ENCODE results near the gene AASS.

The AASS gene

DNA sequence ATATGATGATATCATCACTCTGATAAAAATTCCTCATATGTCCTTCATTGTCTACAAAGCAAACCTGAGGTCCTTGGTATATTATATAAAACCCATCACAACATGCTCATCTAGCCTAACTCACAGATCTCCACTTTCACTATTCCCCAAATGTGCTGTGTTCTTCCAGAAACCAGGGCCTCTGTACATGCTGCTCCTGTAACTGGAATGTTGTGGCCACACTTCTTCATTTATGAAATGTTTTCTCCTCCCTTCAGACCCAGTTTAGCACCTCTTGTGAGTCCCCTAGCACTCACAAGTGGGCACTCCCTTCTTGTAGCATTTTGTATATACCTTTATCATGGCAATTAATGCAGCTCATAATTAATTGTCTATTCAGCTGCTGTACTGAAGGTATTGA is 61.9 kb downstream of the AASS start:
- Histone ChIP-seq H3K9ac (no peak overlapping the region), H3K36me3 (peaks cover 62% of the 10 kb centered on the region), H3K9me3 (peaks cover 6% of the 10 kb centered on the region), H3K4me2 (no peak overlapping the region), H3K27me3 (no peaks in the 10 kb centered on the region), H3K4me1 (peaks cover 6% of the 10 kb centered on the region), H3K27ac (no peak overlapping the region), H4K20me1 (no peaks in the 10 kb centered on the region), H3K4me3 (no peak overlapping the region)
- TF ChIP-seq Cebpa-rat (IDR thresholded peaks at IDR 0.05), result no peak

DNA sequence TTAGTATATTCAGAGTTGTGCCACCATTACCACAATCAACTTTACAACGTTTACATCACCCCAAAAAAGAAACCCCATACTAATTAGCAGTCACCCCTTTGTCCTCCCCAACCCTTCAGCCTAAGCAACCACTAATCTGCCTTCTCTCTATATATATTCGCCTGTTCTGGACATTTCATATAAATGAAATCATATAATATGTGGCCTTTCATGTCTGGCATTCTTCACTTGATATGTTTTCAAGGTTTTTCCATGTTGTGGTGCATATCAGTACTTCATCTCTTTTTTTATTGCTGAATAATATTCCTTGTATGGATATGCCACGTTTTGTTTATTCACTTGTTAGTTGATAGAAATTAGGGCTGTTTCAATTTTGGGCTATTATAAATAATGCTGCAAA is 70.4 kb downstream of the AASS start:
- Histone ChIP-seq H3K27ac (no peak overlapping the region), H3K36me3 (peaks cover 37% of the 10 kb centered on the region), H3K9me3 (peaks cover 12% of the 10 kb centered on the region), H3K27me3 (no peaks in the 10 kb centered on the region), H3K4me3 (no peak overlapping the region), H3K4me2 (no peak overlapping the region), H3K9ac (no peak overlapping the region), H3K4me1 (peaks cover 8% of the 10 kb centered on the region), H4K20me1 (no peaks in the 10 kb centered on the region)
- no peak for TF ChIP-seq Cebpa-rat (IDR thresholded peaks at IDR 0.05)

DNA sequence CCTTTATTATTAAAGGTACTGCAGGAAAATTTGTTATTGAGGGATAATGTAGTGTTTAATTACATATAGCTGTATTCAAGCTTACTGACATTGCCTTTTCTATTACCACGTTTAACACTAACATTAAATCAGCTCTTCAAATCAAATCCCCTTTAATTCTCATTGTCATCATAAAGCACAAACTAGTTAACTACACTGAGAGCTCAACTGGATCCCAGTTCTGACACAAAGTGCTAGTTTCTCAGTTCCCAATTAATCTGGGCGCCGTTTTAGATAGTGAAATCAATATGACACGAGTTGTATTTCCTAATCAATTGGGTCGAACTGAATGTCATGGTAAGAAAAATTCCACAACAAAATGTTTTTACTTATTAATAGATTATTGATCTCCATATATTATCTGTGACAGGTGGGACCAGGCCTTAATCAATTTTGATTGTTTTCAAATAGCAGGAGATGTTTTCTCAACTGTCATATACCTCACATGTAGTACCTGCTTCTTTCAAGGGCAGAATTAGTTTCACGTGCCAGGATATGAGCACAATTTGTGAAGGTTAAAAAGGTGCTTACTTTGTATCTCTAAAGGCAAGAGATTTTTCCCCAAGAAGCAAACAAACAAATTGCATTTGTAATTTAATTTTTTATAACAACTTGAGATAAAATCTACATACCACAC is 71.0 kb downstream of the AASS start:
- H4K20me1 ChIP-seq, result no peaks in the 10 kb centered on the region
- H3K27me3 ChIP-seq, result no peaks in the 10 kb centered on the region
- TF ChIP-seq Cebpa-rat (IDR thresholded peaks at IDR 0.05), result no peak
- peaks cover 12% of the 10 kb centered on the region for H3K9me3 ChIP-seq
- H3K9ac ChIP-seq, result no peak overlapping the region
- no peak overlapping the region for H3K4me3 ChIP-seq
- peaks cover 8% of the 10 kb centered on the region for H3K4me1 ChIP-seq
- peaks cover 31% of the 10 kb centered on the region for H3K36me3 ChIP-seq
- no peak overlapping the region for H3K27ac ChIP-seq
- no peak overlapping the region for H3K4me2 ChIP-seq

DNA sequence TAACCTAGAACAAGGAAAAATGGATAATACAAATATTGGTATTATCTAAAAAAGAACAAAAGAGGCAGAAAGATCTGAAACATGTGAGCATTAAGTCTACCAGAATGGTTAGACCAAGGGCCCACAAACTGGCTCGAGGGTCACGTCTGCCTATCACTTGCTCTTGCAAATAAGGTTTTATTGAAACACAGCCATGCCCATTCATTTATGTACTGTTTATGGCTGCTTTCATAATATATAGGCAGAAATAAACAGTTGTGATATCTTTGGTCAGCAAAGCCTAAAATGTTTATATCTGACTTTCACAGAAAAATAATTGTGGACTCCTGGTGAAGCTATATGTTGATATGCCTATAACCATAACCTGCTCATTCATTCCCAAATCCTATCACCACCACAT is 71.8 kb downstream of the AASS start:
- H3K4me3 ChIP-seq, result no peak overlapping the region
- no peak overlapping the region for H3K27ac ChIP-seq
- H3K9me3 ChIP-seq, result peaks cover 7% of the 10 kb centered on the region
- no peak for TF ChIP-seq Cebpa-rat (IDR thresholded peaks at IDR 0.05)
- peaks cover 23% of the 10 kb centered on the region for H3K36me3 ChIP-seq
- H4K20me1 ChIP-seq, result no peaks in the 10 kb centered on the region
- no peak overlapping the region for H3K9ac ChIP-seq
- H3K4me2 ChIP-seq, result no peak overlapping the region
- H3K4me1 ChIP-seq, result peaks cover 3% of the 10 kb centered on the region
- no peaks in the 10 kb centered on the region for H3K27me3 ChIP-seq

DNA sequence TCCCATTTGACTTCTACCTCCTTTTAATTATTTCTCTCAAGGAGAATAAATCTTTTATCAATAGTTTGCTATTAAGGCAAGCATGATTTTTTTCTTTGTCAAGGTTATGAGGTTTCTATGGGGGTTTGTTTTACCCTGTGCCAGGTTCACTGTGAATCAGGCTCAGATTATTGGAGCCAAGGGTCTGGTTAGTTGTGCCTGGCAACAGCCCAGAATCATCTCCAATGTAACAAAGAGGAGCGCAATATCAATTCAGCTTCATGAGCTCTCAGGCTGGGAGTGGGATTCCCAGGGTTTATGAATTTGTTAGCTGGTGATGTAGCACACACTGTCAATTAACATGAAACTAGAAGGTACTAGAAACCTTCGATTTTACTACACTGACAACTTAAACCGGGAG is 73.2 kb downstream of the AASS start:
- H3K36me3 ChIP-seq, result peaks cover 9% of the 10 kb centered on the region; the same call in 1 of the 2 replicates
- no peak for TF ChIP-seq Cebpa-rat (IDR thresholded peaks at IDR 0.05)
- no peaks in the 10 kb centered on the region for H3K27me3 ChIP-seq
- no peak overlapping the region for H3K27ac ChIP-seq
- H3K4me2 ChIP-seq, result no peak overlapping the region
- H3K4me3 ChIP-seq, result no peak overlapping the region
- H3K4me1 ChIP-seq, result no peaks in the 10 kb centered on the region
- H4K20me1 ChIP-seq, result no peaks in the 10 kb centered on the region
- no peaks in the 10 kb centered on the region; the same call in 1 of the 2 replicates for H3K9me3 ChIP-seq
- H3K9ac ChIP-seq, result no peak overlapping the region

DNA sequence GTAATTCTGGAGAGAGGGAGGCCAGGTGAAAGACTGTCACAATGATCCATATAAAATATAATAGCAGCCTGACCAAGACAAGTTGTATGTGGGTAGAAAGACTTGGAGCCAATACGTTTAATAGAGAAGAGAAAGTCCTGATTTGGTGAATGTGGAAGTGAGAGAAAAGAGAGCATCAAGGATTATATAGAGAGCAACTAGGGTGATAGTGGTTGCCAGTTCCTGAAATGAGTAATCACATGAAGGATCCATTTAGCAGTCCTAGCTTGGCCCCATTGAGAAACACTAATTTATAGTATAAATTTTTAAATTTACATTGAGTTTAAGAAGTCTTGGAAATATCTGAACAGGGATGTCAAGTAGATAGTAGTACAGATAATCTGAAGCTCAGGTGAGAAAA is 74.0 kb downstream of the AASS start:
- H3K4me2 ChIP-seq, result no peak overlapping the region
- no peaks in the 10 kb centered on the region for H3K27me3 ChIP-seq
- TF ChIP-seq Cebpa-rat (IDR thresholded peaks at IDR 0.05), result no peak

DNA sequence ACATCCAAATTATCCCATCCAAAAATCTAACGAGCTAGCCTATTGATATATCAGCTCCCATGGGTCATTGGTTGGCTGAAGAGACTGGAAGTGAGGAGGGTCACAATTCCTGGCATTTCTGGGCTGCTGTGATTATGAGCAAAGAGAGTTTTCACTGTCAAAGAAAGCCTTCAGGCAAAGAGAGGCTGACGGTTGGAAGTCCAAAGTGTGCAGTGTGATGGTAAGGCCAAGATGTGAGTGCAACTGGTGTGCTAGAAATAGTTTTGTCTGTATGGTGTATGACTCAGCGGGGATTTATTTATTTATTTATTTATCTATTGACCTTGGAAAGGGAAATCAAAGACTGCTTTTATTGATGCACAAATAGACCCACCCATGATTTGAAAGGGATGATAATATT is 75.0 kb downstream of the AASS start:
- H3K4me3 ChIP-seq, result no peak overlapping the region
- H3K4me2 ChIP-seq, result no peak overlapping the region
- H3K9me3 ChIP-seq, result no peaks in the 10 kb centered on the region
- H3K27me3 ChIP-seq, result no peaks in the 10 kb centered on the region
- no peak overlapping the region for H3K9ac ChIP-seq
- H4K20me1 ChIP-seq, result no peaks in the 10 kb centered on the region
- no peaks in the 10 kb centered on the region for H3K4me1 ChIP-seq
- no peak overlapping the region for H3K27ac ChIP-seq
- TF ChIP-seq Cebpa-rat (IDR thresholded peaks at IDR 0.05), result no peak
- no peaks in the 10 kb centered on the region; the same call in 1 of the 2 replicates for H3K36me3 ChIP-seq

More for the DNA sequence above, 74.0 kb downstream of the AASS start:
- H4K20me1 ChIP-seq, result no peaks in the 10 kb centered on the region
- peaks cover 5% of the 10 kb centered on the region; the same call in 1 of the 2 replicates for H3K36me3 ChIP-seq
- H3K4me3 ChIP-seq, result no peak overlapping the region
- H3K9ac ChIP-seq, result no peak overlapping the region
- H3K4me1 ChIP-seq, result no peaks in the 10 kb centered on the region
- H3K9me3 ChIP-seq, result no peaks in the 10 kb centered on the region; the same call in 1 of the 2 replicates
- H3K27ac ChIP-seq, result no peak overlapping the region

DNA sequence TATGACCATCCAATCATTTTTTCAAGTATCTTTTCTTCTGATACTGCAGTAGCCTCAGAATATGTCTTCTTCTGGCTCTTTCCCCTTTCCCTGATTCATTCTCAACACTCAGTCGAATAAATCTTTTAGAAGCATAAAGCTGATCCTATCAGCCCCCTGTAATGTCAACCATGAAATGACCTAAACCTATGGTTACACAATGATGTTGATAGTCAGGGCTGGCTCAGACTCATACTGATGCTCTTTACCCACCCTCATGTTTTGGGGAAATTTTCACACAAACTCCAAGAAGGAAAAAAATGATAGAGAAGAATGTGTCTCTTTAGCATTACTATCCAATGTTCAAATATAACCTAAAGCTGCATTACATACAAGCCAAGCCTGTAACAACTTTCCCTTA is 76.0 kb downstream of the AASS start:
- no peak overlapping the region for H3K9ac ChIP-seq
- no peak for TF ChIP-seq Cebpa-rat (IDR thresholded peaks at IDR 0.05)
- no peaks in the 10 kb centered on the region for H3K4me1 ChIP-seq
- no peaks in the 10 kb centered on the region for H4K20me1 ChIP-seq
- no peak overlapping the region for H3K4me2 ChIP-seq
- no peaks in the 10 kb centered on the region for H3K9me3 ChIP-seq
- H3K27me3 ChIP-seq, result no peaks in the 10 kb centered on the region
- H3K4me3 ChIP-seq, result no peak overlapping the region
- no peak overlapping the region for H3K27ac ChIP-seq
- no peaks in the 10 kb centered on the region for H3K36me3 ChIP-seq

DNA sequence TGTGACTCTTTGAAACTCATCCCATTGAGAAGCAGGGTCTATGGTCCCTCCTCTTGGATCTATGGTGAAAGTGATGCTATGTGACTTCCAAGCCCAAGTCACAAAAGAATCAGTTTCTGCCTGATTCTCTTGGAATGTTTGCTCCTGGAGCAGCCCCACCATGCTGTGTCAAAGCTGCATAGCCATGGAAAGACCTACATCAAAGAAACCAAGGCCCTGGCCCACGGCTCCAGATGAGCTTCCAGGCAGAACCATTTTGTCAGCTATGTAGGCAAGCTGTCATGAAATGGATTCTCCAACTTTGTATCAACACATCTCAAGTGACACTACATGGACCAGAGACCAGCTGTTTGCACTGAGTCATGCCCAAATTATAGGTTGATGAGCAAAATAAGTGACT is 77.0 kb downstream of the AASS start:
- no peaks in the 10 kb centered on the region for H3K9me3 ChIP-seq
- no peak overlapping the region for H3K9ac ChIP-seq
- no peaks in the 10 kb centered on the region for H3K27me3 ChIP-seq
- H3K27ac ChIP-seq, result no peak overlapping the region
- H3K4me2 ChIP-seq, result no peak overlapping the region
- no peak overlapping the region for H3K4me3 ChIP-seq
- H4K20me1 ChIP-seq, result no peaks in the 10 kb centered on the region
- H3K36me3 ChIP-seq, result no peaks in the 10 kb centered on the region
- TF ChIP-seq Cebpa-rat (IDR thresholded peaks at IDR 0.05), result no peak
- H3K4me1 ChIP-seq, result no peaks in the 10 kb centered on the region

DNA sequence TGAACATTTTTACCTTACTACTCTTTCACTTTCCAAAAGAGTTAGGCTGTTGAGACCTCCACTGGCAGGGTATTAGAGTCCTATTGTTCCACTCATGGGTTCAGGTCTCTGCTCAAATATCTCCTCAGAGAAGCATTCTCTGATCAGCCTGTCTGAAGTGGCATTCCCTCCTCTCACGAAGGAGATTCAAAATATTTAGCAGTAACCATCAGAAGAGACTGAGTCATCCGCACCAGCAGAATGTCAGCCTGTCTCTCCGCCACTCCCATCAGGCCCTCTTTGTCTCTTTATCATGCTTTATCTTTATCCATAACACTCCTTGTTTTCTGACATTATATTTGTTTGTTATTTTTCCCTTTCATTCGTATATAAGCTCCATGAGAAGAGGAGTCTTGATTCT is 79.1 kb downstream of the AASS start:
- Histone ChIP-seq H3K4me1 (no peaks in the 10 kb centered on the region), H3K27me3 (no peaks in the 10 kb centered on the region), H3K9me3 (no peaks in the 10 kb centered on the region), H4K20me1 (no peaks in the 10 kb centered on the region), H3K9ac (no peak overlapping the region), H3K27ac (no peak overlapping the region), H3K36me3 (no peaks in the 10 kb centered on the region), H3K4me2 (no peak overlapping the region), H3K4me3 (no peak overlapping the region)
- TF ChIP-seq Cebpa-rat (IDR thresholded peaks at IDR 0.05), result no peak

DNA sequence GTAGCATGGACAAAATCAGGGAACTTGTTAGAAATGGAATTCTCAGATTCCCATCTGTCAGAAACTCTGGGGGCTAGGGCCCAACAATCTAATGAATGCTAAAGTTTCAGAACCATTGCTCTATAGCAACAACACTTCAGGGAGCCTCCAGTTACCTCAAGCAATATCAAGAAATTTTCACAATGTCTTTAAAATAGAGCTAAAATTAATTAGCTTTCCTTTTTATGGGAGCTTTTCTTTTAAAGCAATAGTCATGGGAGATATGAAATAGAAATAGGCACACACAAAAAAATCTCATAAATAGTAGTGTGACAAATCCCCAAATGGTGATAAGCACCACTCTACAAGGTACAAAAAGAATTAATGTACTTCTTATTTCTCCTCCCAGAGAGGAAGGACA is 80.9 kb downstream of the AASS start:
- Histone ChIP-seq H3K27ac (no peak overlapping the region), H3K27me3 (no peaks in the 10 kb centered on the region), H3K36me3 (no peaks in the 10 kb centered on the region), H3K9ac (no peak overlapping the region), H3K4me1 (no peaks in the 10 kb centered on the region), H3K4me2 (no peak overlapping the region), H4K20me1 (no peaks in the 10 kb centered on the region), H3K4me3 (no peak overlapping the region), H3K9me3 (no peaks in the 10 kb centered on the region)
- TF ChIP-seq Cebpa-rat (IDR thresholded peaks at IDR 0.05), result no peak
